Measurements from ENCODE around the gene PKD2L2.

GRCh38 chr5:137960819-137961218 lies 71.6 kb downstream of the PKD2L2 start:
- no peak for TF ChIP-seq CTCF (IDR thresholded peaks at IDR 0.05; ENCODE audit: insufficient read depth, low read length, poor library complexity, severe bottlenecking)
- no peak for TF ChIP-seq EZH2phosphoT487 (conservative IDR thresholded peaks at IDR 0.05; ENCODE audit: low read length)
